ENCODE results near the gene DHRS1.

DHRS1 gene

DNA sequence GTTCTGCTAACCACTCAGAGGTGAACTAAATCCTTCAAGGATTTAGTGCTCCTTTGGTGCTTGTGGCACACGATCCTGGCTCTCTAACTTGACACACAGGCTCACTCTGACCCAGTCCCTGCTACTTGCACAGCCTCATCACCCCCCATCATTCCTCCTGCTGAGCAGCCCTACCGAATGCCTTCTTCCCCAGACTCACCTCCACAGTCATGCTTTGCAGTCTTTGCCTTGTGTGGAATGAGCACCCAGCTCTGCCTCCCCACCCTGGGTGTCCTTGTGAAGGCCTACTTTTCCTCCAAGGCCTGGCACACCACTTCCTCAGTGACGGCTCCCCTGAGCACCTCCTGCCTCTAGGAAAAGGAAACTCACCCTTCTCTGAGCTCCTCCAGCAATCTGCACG is 49.2 kb downstream of the DHRS1 start:
- no peaks in the 10 kb centered on the region for H4K20me1 ChIP-seq (ENCODE audit: insufficient read depth, low read length, poor library complexity, severe bottlenecking)
- H3K4me1 ChIP-seq (ENCODE audit: insufficient read depth, low read length, poor library complexity, severe bottlenecking): no peaks in the 10 kb centered on the region
- no peaks in the 10 kb centered on the region for H3K36me3 ChIP-seq (ENCODE audit: insufficient read depth, low read length)
- H3K79me2 ChIP-seq (ENCODE audit: insufficient read depth, low read length): no peaks in the 10 kb centered on the region
- TF ChIP-seq EZH2phosphoT487 (IDR thresholded peaks at IDR 0.05; ENCODE audit: borderline replicate concordance) (no peak), CTCF (conservative IDR thresholded peaks at IDR 0.05; ENCODE audit: low read length) (no peak)
- H3K9me2 ChIP-seq (replicated peaks; ENCODE audit: low read depth, low read length): no peaks in the 10 kb centered on the region
- no peak overlapping the region for H3K4me2 ChIP-seq (ENCODE audit: low read depth, low read length, poor library complexity, severe bottlenecking)
- H3K27me3 ChIP-seq (ENCODE audit: insufficient read depth, low read length, poor library complexity, severe bottlenecking): no peaks in the 10 kb centered on the region
- no peak overlapping the region for H3K4me3 ChIP-seq (ENCODE audit: low read length, poor library complexity, severe bottlenecking)
- H3F3A ChIP-seq (ENCODE audit: low read depth): no peaks in the 10 kb centered on the region
- no peaks in the 10 kb centered on the region for H3K9me3 ChIP-seq (ENCODE audit: insufficient read depth, low read depth, low read length)
- H3K9ac ChIP-seq (ENCODE audit: low read depth, low read length, poor library complexity, severe bottlenecking): no peak overlapping the region
- H2AFZ ChIP-seq (ENCODE audit: low read length): no peak overlapping the region

DNA sequence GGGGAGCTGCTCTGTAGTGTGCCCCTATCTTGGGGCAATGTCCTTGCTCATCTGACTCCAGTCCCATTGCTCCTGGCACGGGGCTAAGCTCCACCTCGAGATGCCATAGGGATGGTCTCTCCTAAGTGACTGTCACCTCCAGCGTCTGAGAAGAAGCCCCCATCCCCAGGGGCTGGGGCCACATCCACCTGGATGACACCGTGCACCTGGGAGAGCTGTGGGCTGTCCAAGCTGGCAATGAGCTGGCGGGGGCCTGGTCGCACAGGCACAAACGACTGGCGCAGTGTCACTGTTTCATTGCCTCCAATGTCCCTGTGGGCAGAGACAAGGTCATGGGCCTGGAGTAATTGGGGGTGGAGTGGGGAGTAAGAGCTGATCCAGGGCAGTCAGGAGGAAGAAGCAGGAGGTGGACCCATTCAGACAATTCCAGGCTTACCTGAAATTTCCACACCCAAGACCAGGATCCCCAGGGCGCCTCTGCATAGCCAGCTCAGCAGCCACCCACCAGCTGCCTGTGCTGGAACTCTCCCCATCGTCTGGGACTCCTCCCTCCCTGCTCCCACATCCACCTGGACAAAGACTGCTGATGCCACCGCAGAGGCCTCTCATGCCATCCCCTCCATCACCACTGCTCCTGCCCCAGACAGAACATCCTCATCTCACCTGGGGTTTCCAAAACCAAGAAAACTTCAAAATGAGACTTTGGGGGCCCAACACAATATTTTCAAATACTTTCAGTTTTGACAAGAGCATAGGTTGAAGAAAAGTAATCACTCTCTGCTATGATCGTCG is 50.2 kb downstream of the DHRS1 start:
- Histone ChIP-seq H3K9me2 (replicated peaks; ENCODE audit: low read depth, low read length) (no peaks in the 10 kb centered on the region), H3K4me2 (ENCODE audit: low read depth, low read length, poor library complexity, severe bottlenecking) (no peak overlapping the region), H3K79me2 (ENCODE audit: insufficient read depth, low read length) (no peaks in the 10 kb centered on the region), H3F3A (ENCODE audit: low read depth) (no peaks in the 10 kb centered on the region), H3K4me3 (ENCODE audit: low read length, poor library complexity, severe bottlenecking) (no peak overlapping the region), H3K9ac (ENCODE audit: low read depth, low read length, poor library complexity, severe bottlenecking) (no peak overlapping the region), H3K4me1 (ENCODE audit: insufficient read depth, low read length, poor library complexity, severe bottlenecking) (no peaks in the 10 kb centered on the region), H4K20me1 (ENCODE audit: insufficient read depth, low read length, poor library complexity, severe bottlenecking) (no peaks in the 10 kb centered on the region), H3K9me3 (ENCODE audit: insufficient read depth, low read depth, low read length) (no peaks in the 10 kb centered on the region), H2AFZ (ENCODE audit: low read length) (no peak overlapping the region), H3K36me3 (ENCODE audit: insufficient read depth, low read length) (no peaks in the 10 kb centered on the region), H3K27me3 (ENCODE audit: insufficient read depth, low read length, poor library complexity, severe bottlenecking) (no peaks in the 10 kb centered on the region)
- TF ChIP-seq EZH2phosphoT487 (IDR thresholded peaks at IDR 0.05; ENCODE audit: borderline replicate concordance) (no peak), CTCF (conservative IDR thresholded peaks at IDR 0.05; ENCODE audit: low read length) (no peak)

GRCh38 chr14:24247422-24247821 is 52.2 kb downstream of the DHRS1 start:
- H3K4me2 ChIP-seq (ENCODE audit: low read depth, low read length, poor library complexity, severe bottlenecking): no peak overlapping the region
- no peak for TF ChIP-seq EZH2phosphoT487 (IDR thresholded peaks at IDR 0.05; ENCODE audit: borderline replicate concordance)
- TF ChIP-seq CTCF (conservative IDR thresholded peaks at IDR 0.05; ENCODE audit: low read length): no peak

More at GRCh38 chr14:24247422-24247821, 52.2 kb downstream of the DHRS1 start:
- Histone ChIP-seq H3K36me3 (ENCODE audit: insufficient read depth, low read length) (no peaks in the 10 kb centered on the region), H3K4me3 (ENCODE audit: low read length, poor library complexity, severe bottlenecking) (no peak overlapping the region), H3K9ac (ENCODE audit: low read depth, low read length, poor library complexity, severe bottlenecking) (no peak overlapping the region), H3K79me2 (ENCODE audit: insufficient read depth, low read length) (no peaks in the 10 kb centered on the region), H3K9me3 (ENCODE audit: insufficient read depth, low read depth, low read length) (no peaks in the 10 kb centered on the region), H2AFZ (ENCODE audit: low read length) (no peak overlapping the region), H3K4me1 (ENCODE audit: insufficient read depth, low read length, poor library complexity, severe bottlenecking) (peaks cover 11% of the 10 kb centered on the region), H4K20me1 (ENCODE audit: insufficient read depth, low read length, poor library complexity, severe bottlenecking) (no peaks in the 10 kb centered on the region), H3K9me2 (replicated peaks; ENCODE audit: low read depth, low read length) (no peaks in the 10 kb centered on the region), H3F3A (ENCODE audit: low read depth) (0 out of 2 replicates have a peak, but pooled peaks cover 3% of the 10 kb centered on the region), H3K27me3 (ENCODE audit: insufficient read depth, low read length, poor library complexity, severe bottlenecking) (no peaks in the 10 kb centered on the region)

Measured in Loucy (cell line).